Skin epidermis (tissue), 12 donors: ENCODE measurements around the gene CCNT1.
"Not testable (repeated sequence)": the region's sequence is repeated elsewhere in the genome, so short reads cannot be mapped to it uniquely, and the experiment has no call there.

Experiments used
- H3K27ac ChIP-seq, 21 experiments: fragments of 200-600 bp; sonication (generic) in 11 of 21; one replicate each; pipeline ENCODE4 v1.5.0; 2020; ENCODE audit warnings: mild to moderate bottlenecking in 3 of 21, inconsistent platforms in 2 of 21, moderate library complexity in 2 of 21
- H3K4me3 ChIP-seq, 7 experiments: fragments of 200-600 bp; sonication (generic) in 2 of 7; one replicate each; pipeline ENCODE4 v1.5.0; 2020; ENCODE audit warnings: inconsistent platforms in 2 of 7, mild to moderate bottlenecking in 2 of 7, moderate library complexity in 1 of 7

The CCNT1 gene

GRCh38 chr12:48645354-48645753 lies 71.2 kb downstream of the CCNT1 start:
- not testable (repeated sequence) for H3K27ac ChIP-seq, H3K4me3 ChIP-seq

DNA sequence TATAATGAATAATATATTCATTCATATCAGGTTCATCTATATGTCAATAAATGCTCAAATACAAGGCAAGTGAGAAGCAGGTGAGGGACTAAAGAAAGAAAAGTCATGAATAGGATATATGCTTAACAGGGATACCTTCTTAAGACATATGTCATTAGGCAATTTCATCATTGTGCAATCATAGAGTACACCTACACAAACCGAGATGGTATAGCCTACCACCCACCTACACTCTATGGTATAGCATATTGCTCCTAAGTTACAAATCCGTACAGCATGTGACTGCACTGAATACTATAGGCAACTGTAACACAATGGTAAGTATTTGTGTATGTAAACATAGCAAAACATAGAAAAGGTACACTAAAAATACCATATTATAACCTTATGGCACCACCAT lies 73.5 kb downstream of the CCNT1 start:
- Histone ChIP-seq H3K4me3 (no peak overlapping the region), H3K27ac (no peak overlapping the region)

DNA sequence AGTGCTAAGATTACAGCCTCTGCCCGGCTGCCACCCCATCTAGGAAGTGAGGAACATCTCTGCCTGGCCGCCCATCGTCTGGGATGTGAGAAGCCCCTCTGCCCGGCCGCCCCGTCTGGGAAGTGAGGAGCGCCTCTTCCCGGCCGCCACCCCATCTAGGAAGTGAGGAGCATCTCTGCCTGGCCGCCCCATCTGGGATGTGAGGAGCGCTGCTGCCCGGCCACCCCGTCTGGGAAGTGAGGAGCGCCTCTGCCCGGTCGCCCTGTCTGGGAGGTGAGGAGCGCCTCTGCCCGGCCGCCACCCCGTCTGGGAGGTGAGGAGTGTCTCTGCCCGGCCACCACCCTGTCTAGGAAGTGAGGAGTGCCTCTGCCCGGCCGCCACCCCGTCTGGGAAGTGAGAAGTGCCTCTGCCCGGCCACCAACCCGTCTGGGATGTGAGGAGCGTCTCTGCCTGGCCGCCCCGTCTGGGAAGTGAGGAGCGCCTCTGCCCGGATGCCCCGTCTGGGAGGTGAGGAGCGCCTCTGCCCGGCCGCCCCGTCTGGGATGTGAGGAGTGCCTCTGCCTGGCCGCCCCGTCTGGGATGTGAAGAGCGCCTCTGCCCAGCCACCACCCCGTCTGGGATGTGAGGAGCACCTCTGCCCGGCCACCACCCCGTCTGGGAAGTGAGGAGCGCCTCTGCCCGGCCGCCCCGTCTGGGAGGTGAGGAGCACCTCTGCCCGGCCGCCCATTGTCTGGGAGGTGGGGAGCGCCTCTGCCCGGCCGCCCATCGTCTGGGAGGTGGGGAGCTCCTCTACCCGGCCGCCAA lies 74.6 kb downstream of the CCNT1 start:
- not testable (repeated sequence) for H3K27ac ChIP-seq

GRCh38 chr12:48640854-48641253 lies 75.7 kb downstream of the CCNT1 start:
- H3K27ac ChIP-seq: no peak overlapping the region
- no peak overlapping the region for H3K4me3 ChIP-seq

More for the DNA sequence above, 74.6 kb downstream of the CCNT1 start:
- not testable (repeated sequence) for H3K4me3 ChIP-seq

GRCh38 chr12:48640428-48640827 lies 76.1 kb downstream of the CCNT1 start:
- Histone ChIP-seq H3K27ac (no peak overlapping the region), H3K4me3 (no peak overlapping the region)
